Ecto neural progenitor cell (in vitro differentiated cells): ENCODE measurements around the gene COPS9.

Experiments used
- DNase-seq: peaks from one replicate; pipeline ENCODE4 v3.0.0-alpha.2; 2018; ENCODE audit warnings: low spot score

COPS9 gene

GRCh38 chr2:240134466-240134865 lies 1.6 kb downstream of the COPS9 start:
- DNase-seq, result peak; percentile 30

- DNase-seq, result peak; percentile 21
Observed at GRCh38 chr2:240133401-240133800, 2.7 kb downstream of the COPS9 start.

- no peak for DNase-seq
Observed at GRCh38 chr2:240132651-240132980, 3.5 kb downstream of the COPS9 start.

GRCh38 chr2:240131941-240132650 lies 4.0 kb downstream of the COPS9 start:
- DNase-seq, result no peak

GRCh38 chr2:240131296-240131695 lies 4.8 kb downstream of the COPS9 start:
- DNase-seq, result no peak

- DNase-seq, result no peak
Observed at GRCh38 chr2:240130393-240131195, 5.5 kb downstream of the COPS9 start.

- DNase-seq, result no peak
Observed at GRCh38 chr2:240129731-240130392, 6.2 kb downstream of the COPS9 start.

- no peak for DNase-seq
Observed at GRCh38 chr2:240129311-240129710, 6.8 kb downstream of the COPS9 start.

- DNase-seq, result no peak
Observed at GRCh38 chr2:240128608-240129145, 7.4 kb downstream of the COPS9 start.

GRCh38 chr2:240127911-240128607 lies 8.0 kb downstream of the COPS9 start:
- DNase-seq, result no peak

- DNase-seq, result no peak
Observed at GRCh38 chr2:240127191-240127750, 8.8 kb downstream of the COPS9 start.

GRCh38 chr2:240126731-240127130 lies 9.4 kb downstream of the COPS9 start:
- DNase-seq, result peak; percentile 13

GRCh38 chr2:240125742-240126141 lies 10.4 kb downstream of the COPS9 start:
- peak; percentile 24 for DNase-seq

- DNase-seq, result peak; percentile 32
Observed at GRCh38 chr2:240124651-240125030, 11.5 kb downstream of the COPS9 start.

- DNase-seq, result peak; percentile 29
Observed at GRCh38 chr2:240123821-240124650, 12.1 kb downstream of the COPS9 start.

- DNase-seq, result no peak
Observed at GRCh38 chr2:240121675-240122074, 14.4 kb downstream of the COPS9 start.

- no peak for DNase-seq
Observed at GRCh38 chr2:240121190-240121589, 14.9 kb downstream of the COPS9 start.

GRCh38 chr2:240114233-240114632 lies 21.9 kb downstream of the COPS9 start:
- DNase-seq, result no peak

- no peak for DNase-seq
Observed at GRCh38 chr2:240112914-240113690, 23.0 kb downstream of the COPS9 start.

- DNase-seq, result no peak
Observed at GRCh38 chr2:240111253-240111652, 24.9 kb downstream of the COPS9 start.
